HFFc6 (cell line): ENCODE measurements around the gene RBM28. TPM values are rescaled to one million over a fixed set of nuclear protein-coding genes. Genes with fewer than 3 reads are reported as not detected.

Experiments
- DNase-seq: peaks from one replicate; pipeline ENCODE4 v3.0.0-alpha.2; 2018
- H3K27ac Mint-ChIP-seq: 2 replicates; pipeline ENCODE4 v1.8.0; 2020; ENCODE audit warnings: mild to moderate bottlenecking, mixed read lengths
- H3K27me3 Mint-ChIP-seq: 2 replicates; pipeline ENCODE4 v1.8.0; 2021; ENCODE audit warnings: mild to moderate bottlenecking, moderate library complexity, mixed read lengths; ENCODE audit not compliant: insufficient read depth
- H3K36me3 Mint-ChIP-seq: 2 replicates; pipeline ENCODE4 v1.8.0; 2021; ENCODE audit warnings: low read depth, mixed read lengths
- H3K4me1 Mint-ChIP-seq: 2 replicates; pipeline ENCODE4 v1.8.0; 2020; ENCODE audit warnings: low read depth, mixed read lengths
- H3K4me3 Mint-ChIP-seq: 2 replicates; pipeline ENCODE4 v1.8.0; 2020; ENCODE audit warnings: mild to moderate bottlenecking, moderate library complexity, mixed read lengths
- H3K9me3 Mint-ChIP-seq: 2 replicates; pipeline ENCODE4 v1.8.0; 2020; ENCODE audit warnings: mild to moderate bottlenecking, mixed read lengths
- CTCF ChIP-seq: fragments of 200-600 bp; sonication (generic); IDR thresholded peaks from 2 replicates; pipeline ENCODE4 v1.5.0; 2021; ENCODE audit warnings: antibody characterized with exemption, mild to moderate bottlenecking
- total RNA-seq, 6 experiments: library from RNA; stranded (reverse); fragmentation: NEBNext Ultra II Directional; extraction: Animal tissue kit (Norgen Biotek cat#: 25700); gene quantifications; 2 replicates in 1 of 6; 3 replicates in 5 of 6; pipeline ENCODE4 v1.2.3, GENCODE V29; 2021

Gene RBM28
- total RNA-seq, 6 experiments from 2014 or later = 36.1 to 44.4 (median 37.8) TPM

- Mint-ChIP-seq H3K9me3 (no peaks in the 10 kb centered on the region), H3K4me3 (no peak overlapping the region), H3K27me3 (peaks cover 67% of the 10 kb centered on the region), H3K27ac (no peak overlapping the region), H3K4me1 (peaks cover 20% of the 10 kb centered on the region), H3K36me3 (no peaks in the 10 kb centered on the region)
- no peak for DNase-seq
- no peak for TF ChIP-seq CTCF
Measured at GRCh38 chr7:128357217-128357613, 13.5 kb upstream of the RBM28 start.

GRCh38 chr7:128356546-128357216 is 13.0 kb upstream of the RBM28 start:
- H3K27ac Mint-ChIP-seq = no peak overlapping the region
- no peaks in the 10 kb centered on the region for H3K36me3 Mint-ChIP-seq
- no peak overlapping the region for H3K4me3 Mint-ChIP-seq
- DNase-seq = peak; percentile 6
- no peaks in the 10 kb centered on the region for H3K9me3 Mint-ChIP-seq
- peaks cover 15% of the 10 kb centered on the region for H3K4me1 Mint-ChIP-seq
- no peak for TF ChIP-seq CTCF
- peaks cover 62% of the 10 kb centered on the region for H3K27me3 Mint-ChIP-seq

GRCh38 chr7:128353610-128354009 is 9.9 kb upstream of the RBM28 start:
- Mint-ChIP-seq H3K27ac (no peak overlapping the region), H3K4me3 (no peak overlapping the region), H3K27me3 (peaks cover 59% of the 10 kb centered on the region), H3K4me1 (peaks cover 8% of the 10 kb centered on the region; the same call in 1 of the 2 replicates), H3K36me3 (no peaks in the 10 kb centered on the region), H3K9me3 (no peaks in the 10 kb centered on the region)
- no peak for TF ChIP-seq CTCF
- no peak for DNase-seq

- Mint-ChIP-seq H3K9me3 (no peaks in the 10 kb centered on the region), H3K36me3 (no peaks in the 10 kb centered on the region), H3K27ac (no peak overlapping the region), H3K27me3 (peaks cover 57% of the 10 kb centered on the region), H3K4me3 (no peak overlapping the region), H3K4me1 (peaks cover 8% of the 10 kb centered on the region; the same call in 1 of the 2 replicates)
- no peak for TF ChIP-seq CTCF
- no peak for DNase-seq
Measured at GRCh38 chr7:128353189-128353588, 9.5 kb upstream of the RBM28 start.

- Mint-ChIP-seq H3K27ac (no peak overlapping the region), H3K36me3 (no peaks in the 10 kb centered on the region), H3K4me1 (peaks cover 8% of the 10 kb centered on the region; the same call in 1 of the 2 replicates), H3K27me3 (peaks cover 52% of the 10 kb centered on the region), H3K9me3 (no peaks in the 10 kb centered on the region), H3K4me3 (no peak overlapping the region)
- no peak for TF ChIP-seq CTCF
- no peak for DNase-seq
Measured at GRCh38 chr7:128352636-128353035, 8.9 kb upstream of the RBM28 start.
